C4-2B (cell line): ENCODE measurements around the gene WDR27.

Source experiments
- ZFX ChIP-seq: fragments of 450-650 bp; IDR thresholded peaks from 2 replicates; pipeline ENCODE4 v1.6.1; 2017
- TF ChIP-seq, protein P1 (sequence below): fragments of 450-650 bp; conservative IDR thresholded peaks from 2 replicates; pipeline ENCODE4 v1.5.1; 2017; ENCODE audit warnings: mild to moderate bottlenecking

- TF ChIP-seq, protein P1, sequence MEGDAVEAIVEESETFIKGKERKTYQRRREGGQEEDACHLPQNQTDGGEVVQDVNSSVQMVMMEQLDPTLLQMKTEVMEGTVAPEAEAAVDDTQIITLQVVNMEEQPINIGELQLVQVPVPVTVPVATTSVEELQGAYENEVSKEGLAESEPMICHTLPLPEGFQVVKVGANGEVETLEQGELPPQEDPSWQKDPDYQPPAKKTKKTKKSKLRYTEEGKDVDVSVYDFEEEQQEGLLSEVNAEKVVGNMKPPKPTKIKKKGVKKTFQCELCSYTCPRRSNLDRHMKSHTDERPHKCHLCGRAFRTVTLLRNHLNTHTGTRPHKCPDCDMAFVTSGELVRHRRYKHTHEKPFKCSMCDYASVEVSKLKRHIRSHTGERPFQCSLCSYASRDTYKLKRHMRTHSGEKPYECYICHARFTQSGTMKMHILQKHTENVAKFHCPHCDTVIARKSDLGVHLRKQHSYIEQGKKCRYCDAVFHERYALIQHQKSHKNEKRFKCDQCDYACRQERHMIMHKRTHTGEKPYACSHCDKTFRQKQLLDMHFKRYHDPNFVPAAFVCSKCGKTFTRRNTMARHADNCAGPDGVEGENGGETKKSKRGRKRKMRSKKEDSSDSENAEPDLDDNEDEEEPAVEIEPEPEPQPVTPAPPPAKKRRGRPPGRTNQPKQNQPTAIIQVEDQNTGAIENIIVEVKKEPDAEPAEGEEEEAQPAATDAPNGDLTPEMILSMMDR: no peak
- TF ChIP-seq ZFX: no peak
These were observed 244.1 kb downstream of the WDR27 start for GRCh38 chr6:169457762-169458161.
